Activated T-cell treated with anti-CD3 and anti-CD28 coated beads for 1 hour (primary cell): Measurements from ENCODE around the gene ZFHX3.

Experiments
- DNase-seq: peaks from one replicate; pipeline ENCODE4 v3.0.0-alpha.2; 2020; ENCODE audit warnings: low read depth

The ZFHX3 gene

DNA sequence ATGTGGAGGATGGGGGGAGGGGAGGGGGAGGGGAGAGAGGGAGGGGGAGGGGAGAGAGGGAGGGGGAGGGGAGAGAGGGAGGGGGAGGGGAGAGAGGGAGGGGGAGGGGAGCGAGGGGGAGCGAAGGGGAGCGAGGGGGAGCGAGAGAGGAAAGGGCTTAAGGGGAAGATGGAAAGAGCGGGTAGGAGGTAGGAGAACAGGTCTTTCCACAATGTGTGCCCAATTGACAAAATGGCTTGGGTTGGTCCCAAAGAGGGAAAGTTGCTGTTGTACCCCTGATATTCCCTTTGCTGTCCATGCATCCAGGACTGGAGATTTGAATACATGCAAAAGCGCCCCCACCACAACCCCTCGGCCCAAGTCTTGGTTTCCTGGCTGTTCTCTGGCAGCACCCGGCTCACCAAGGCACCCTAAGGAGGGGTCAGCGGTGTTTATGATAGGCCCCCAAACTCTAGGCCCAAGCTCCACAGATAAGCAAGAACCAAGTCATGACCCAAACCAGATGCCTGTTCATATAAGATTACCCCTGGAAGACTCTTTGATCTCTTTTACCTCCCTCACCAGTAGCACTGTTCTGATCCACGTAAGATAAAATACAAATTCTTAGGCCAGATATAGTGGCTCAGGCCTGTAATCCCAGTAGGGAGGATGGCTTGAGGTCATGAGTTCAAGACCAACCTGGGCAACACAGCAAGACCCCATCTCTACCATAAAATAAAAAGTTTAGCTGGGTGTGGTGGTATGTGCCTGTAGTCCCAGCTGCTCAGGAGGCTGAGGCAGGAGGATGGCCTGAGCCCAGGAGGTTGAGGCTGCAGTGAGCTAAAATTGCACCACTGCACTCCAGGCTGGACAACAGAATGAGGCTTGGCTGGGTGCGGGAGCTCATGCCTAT lies 119.6 kb downstream of the ZFHX3 start:
- DNase-seq = no peak

DNA sequence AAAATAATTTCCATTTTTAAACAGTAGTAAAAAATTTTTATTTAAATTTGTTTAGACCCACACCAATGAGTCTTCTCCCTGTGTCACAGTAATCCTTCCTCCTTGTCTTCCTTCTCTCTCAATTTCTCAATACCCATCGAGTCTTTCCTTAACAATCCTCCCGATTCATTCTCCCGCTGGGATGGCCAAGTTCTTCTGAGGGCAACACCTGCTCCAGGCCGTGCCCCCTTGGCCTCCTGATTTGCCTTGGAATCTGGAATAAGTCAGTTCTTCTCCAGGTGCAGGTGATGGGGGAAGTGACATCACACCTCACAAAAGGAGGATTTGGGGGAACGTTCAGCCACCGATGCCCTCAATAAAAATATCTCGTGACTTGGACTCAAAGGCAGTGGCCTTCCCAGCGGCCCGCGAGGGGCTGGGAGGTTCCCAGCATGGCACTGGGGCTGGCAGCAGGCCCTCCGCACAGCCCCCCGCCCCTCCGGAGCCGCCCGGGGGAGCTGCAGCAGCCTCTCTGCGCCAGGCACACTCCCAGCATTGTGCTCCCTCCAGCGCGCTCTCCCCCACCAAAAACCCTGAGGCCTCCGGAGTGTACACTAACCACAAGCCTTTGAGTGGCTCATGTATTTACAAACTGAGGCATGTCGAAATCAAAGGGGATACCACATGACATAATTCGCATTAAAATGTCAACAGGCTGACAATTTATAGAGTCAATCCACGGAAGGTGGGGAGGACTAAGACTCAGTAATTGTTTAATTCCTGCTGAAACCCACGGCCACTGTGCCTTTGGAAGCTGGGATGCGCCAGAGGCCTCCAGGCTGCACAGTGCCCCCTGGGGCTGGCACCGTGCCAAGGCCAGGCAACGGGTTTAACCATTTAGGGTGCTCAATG lies 120.5 kb downstream of the ZFHX3 start:
- no peak for DNase-seq

DNA sequence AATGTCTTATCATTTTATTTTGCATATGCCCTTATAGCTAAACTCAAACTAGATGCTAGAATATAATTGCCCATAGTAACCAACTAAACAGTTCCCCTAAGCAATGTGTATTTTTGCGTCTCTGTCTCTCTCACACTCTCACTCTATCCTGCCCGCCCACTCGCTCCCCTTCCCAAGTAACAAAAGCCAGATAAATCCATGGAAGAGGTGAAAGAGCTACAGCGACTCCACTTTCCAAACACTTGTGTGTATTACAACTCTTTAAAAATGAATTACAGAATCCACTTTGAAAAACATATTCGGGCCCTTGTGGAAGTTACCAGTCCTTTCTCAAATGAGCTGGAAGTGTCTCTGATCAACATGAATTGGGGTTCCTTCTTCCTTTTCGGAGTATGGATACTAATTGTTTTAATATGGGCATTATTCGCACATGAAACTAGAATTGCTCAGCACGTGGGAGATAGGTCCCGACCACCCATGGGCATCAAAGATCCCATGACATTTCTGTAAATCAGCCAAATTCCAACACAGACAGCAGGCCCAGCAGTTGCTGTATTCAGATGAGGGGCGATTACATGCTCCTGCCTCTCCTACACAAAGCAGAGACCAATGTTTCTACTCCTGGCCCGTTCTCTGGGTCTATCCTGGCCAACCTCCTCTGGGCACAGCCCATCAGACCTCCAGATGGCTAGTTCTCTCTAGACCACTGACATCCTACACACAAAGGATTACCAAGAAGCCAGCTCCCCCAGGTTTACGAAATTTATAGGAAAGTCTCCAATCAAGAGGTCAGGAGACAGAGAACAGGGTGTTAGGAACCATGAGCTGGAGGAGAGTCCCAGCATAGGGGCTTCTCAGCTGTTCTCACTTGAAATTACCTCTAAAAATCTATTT lies 121.5 kb downstream of the ZFHX3 start:
- no peak for DNase-seq

DNA sequence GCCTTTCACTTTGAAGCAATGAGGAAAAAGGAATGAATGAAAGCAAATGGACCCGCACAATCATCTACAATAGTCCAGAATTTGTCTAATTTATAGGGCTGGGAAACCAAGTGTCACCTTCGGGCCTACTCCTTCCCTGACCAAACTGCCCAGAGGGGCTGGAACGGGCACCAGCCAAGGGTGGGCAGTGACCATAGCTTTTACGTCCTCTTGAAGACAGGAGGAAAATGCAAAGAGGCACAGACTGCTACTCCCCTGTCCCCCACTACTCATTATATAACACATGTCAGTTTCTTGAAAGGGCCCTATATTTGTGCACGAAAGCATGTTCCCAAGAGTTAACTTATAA lies 122.3 kb downstream of the ZFHX3 start:
- DNase-seq = no peak

DNA sequence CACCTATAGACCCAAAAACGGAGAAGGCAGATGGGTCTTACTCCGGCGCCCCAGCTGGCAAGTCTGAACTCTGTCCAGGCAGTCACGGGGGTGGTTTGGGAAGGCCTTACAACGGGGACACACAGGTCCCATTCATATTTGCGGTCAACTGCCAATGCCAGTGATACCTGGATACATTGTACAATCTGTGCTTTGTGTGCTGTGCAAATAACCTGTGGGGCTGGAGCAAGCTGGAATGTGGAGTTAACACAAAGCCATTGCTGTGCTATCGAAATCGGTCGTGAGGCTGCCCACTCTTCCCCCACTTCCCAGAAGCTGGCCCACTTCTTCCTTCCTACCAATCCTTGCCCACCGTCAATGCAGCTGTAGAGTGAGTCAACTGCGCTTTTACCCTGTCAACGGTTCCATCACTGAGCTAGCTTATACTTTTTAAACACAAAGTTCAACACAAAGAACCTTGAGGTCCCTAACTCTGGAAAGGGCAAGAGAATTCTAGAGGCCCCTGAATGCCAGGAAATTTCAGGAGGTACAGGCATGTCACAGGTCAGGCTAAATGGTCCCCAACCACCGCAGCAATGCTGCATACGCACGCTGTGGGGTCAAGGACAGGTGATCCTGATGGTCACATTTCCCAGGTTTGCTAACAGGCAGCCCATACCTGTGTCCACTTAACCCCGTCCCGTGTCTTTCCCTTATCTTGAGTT lies 122.8 kb downstream of the ZFHX3 start:
- DNase-seq = no peak

DNA sequence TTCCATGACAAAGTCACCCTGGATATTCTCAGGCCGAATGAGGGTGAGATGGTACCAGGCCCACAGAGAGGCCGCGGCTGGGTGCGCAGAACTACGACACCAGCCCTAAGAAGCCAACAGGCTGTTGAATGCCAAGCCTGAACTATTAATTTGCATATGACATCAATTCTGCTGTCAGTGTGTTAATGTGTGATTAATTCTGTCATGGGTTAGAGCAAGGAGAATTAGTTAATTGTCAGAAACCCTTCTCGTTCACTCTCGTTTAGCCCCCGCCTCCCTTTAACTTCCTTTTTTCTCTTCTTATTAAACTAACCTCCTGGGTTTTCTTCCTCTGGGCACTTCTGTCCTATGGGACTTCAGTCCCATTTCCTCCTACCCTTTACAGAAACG lies 123.4 kb downstream of the ZFHX3 start:
- no peak for DNase-seq

DNA sequence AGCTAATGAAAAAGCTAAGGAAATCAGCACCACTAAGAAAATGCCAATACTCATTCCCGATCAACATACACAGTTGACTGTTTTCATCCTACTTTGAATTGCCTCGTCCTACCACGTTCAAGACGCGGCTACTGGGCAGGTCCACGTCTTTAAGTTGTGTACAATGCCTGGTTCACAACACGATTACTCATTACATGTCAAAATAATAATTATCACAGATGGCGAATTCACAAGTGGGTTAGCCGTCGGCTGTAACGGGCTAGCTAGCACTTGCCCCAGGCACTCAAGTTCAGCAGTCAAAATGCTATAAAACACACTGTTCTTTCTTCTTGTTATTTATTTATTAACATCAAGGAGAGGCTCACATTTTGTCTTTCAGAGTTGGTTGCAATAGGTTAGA lies 124.2 kb downstream of the ZFHX3 start:
- no peak for DNase-seq

DNA sequence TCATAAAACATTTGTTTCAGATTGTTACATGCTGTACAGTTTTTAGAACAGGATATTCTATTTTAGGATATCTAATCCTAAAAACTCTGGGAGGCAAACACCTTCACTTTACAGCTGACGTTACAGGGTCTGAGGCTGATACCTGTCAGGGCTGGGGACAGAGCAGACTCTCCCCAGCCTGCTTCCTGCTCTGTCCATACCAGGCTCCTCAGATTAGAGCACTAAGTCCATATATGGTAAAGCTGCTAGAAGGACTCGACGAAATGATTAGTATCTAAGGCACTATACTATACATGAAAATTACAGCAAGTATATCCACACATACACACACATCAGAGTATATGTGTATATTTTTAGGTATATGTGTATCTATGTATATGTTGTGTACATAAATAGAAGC lies 125.2 kb downstream of the ZFHX3 start:
- DNase-seq = no peak

DNA sequence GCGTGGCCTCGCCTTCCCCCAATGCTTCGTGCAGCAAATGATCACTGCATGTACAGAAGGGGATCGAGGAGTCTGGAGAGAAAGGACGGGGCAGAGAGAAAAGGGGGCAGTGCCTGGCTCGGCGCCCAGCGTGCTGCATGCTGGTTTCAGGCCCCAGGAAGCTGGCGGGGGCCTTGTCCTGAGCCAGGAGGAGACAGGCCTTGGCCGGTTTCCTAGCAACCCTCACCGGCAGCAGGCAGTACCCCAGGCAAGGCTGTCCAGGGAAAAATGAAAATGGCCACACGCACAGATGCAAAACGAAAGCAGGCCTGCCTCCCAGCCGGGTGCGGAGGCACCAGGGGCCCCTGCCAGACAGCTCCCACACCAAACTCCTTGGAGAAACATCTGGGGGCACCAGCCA lies 126.3 kb downstream of the ZFHX3 start:
- no peak for DNase-seq

DNA sequence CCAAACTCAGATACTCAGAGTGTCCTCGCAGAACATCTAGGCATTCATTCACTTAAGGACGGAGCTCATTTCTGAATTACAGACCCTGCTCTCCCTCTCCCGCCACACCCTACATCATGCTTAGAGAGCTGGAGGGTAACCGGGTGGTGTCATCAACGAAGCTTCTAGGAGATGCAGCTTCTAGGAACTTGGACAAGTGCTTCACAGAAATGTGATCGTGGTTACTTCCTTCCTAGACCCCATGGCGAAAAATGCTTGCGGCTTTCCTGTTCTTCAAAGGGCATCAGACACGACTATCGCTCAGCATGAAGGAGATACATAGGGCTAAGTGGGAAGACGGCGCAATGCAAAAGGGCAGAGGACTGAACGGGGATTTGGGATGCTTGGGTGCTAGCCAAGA lies 126.8 kb downstream of the ZFHX3 start:
- DNase-seq = no peak

DNA sequence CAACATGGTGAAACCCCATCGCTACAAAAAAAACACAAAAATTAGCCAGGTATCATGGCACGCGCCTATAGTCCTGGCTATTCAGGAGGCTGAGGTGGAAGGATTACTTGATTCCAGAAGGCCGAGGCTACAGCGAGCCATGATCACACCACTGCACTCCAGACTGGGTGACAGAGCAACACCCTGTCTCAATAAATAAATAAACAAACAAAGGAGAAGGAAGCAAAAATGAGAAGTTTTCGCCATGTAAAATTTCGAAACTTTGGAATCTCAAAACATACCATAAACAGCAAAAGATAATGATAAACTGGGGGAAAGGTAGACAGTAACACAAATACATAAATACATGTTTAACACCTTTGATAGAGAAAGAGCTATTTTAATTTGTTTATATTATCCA lies 130.9 kb downstream of the ZFHX3 start:
- no peak for DNase-seq

DNA sequence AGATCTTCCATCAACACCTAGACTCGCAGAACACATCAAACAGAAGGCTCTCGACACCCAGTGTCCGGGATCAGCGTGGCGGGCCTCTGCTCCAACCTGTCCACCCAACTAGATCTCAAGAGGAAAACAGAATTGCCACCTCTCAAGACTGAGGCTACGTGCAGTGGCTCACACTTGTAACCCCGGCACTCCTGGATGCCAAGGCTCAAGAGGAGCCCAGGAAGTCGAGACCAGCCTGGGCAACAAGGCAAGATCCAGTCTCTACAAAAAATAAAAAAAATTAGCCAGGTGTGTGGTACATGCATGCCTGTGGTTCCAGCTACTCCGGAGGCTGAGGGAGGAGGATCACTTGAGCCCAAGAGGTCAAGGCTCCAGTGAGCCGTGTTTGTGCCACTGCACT lies 132.6 kb downstream of the ZFHX3 start:
- DNase-seq = no peak

DNA sequence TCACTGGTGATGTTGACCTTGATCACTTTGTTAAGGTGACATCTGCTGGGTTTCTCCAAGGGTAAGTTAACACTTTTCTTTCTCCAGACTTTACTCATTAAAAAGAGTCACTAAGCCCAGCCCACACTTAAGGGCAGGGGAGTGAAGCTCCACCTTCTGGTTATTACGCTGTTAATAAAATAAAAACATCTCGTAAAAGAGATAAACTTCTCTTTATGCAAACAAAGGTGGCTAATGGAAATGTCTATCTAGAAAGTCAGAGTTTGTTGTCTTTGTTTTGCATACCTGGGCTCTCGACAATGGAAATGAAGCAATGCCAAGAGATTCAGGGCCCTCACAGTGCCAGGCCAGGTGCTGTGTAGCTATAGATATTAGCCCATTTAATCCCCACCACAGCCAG lies 134.4 kb downstream of the ZFHX3 start:
- DNase-seq = no peak

DNA sequence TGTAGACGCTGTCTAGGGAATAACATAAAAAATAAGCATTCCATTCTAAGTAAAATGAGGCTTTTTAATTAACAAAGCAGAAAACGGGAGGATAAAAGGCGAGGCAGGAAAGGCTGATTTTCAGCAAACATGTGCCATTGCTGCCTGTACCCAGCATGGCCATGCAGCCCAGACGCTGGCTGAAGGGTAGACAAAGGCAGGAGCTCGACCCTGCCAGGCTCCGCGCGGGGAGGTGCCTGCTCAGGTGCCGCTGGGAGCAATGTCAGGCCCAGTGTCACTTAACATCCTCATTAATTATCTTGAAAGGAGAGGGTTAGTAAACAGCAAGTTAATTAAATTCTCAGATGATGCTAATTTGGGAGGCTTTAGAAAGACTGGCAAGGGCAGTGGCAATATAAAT lies 136.0 kb downstream of the ZFHX3 start:
- no peak for DNase-seq

DNA sequence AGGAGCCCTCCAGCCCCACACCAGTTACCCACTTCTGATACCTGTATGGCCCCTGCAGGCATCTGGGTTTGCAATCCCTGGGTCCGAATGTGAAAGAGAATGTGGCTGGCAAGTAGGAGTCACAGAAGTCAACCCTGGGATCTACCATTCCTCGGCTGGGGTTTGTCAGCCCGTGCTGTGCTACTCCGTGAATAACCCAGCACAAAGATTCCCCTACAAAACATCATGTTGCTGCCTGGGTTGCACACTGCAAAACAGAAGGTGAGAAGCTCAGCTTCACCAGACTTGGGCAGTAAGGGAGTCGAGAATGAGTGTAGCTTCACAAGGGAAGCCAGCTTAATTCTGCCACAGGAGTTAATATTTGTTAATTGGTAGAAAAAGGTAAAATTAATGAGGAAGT lies 137.1 kb downstream of the ZFHX3 start:
- no peak for DNase-seq

DNA sequence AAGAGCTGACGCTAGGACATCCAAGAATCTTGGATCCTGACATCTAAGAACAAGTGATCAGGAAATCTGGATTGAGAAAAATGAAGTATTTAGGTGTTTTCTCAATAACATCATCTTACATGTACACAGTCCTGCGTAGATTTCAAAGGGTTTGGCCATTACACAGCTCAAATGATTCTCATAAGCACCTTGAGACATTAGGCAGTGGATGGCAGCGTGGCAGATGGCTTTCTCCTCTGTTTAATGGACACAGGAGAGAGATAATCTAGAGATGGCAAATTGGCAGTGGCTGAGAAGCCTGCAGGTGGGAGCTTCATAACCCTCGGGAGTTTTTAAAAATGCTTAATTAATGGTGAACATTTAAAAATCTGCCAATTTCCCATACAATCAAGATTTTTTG lies 137.5 kb downstream of the ZFHX3 start:
- DNase-seq = no peak

DNA sequence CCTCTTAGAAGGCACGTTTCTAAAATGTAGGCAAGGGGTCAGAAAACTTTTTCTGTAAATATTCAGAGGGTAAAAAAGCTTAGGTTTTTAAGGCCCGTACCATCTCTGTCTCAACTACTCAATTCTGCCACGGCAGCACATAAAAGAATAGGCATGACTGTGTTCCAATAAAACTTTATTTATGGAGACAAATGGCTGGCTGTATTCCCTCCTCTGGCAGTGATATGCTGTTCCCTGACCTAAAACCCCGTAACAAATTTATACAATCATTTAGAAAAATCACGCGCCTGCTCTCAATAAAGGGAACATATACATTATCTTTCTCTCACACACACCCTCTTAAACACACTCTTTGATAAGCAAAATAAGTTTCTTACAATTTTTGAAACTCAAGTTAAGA lies 138.7 kb downstream of the ZFHX3 start:
- DNase-seq = no peak

DNA sequence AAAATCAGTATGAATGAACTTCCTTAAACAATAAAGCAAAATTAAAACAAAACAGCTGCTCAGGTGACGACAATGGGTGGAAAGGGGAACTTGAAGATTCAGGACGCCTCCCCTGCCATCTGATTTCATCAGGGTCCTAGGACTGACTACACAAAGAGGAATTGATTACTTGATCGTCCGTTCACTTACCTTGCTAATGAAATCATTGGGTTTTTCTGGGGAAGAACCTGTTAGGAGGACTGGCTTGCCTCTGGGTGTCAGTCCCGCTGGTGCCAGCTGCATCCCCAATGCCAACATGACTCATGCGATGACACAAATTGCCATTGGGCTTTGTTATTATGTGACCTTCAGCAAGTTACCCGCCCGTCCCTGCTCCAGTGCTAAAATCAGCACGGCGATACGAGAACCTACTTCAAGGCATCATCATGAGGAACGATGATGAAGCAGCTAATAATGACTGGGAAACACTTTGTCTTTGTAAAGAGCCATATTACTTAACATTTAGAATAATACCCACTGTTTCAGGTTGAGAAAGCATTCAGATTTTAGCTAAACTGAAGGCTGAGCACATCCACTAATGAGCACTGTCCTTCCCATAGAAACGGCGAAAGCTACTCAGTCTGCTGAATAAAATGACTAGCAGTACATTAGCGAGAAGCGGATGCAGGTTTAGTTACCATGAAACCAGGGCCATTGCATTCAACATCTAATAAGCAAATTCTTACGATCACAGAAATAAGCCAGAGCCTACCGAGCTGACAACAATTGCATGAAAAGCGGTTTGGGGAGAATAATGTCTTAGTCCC lies 139.4 kb downstream of the ZFHX3 start:
- no peak for DNase-seq

DNA sequence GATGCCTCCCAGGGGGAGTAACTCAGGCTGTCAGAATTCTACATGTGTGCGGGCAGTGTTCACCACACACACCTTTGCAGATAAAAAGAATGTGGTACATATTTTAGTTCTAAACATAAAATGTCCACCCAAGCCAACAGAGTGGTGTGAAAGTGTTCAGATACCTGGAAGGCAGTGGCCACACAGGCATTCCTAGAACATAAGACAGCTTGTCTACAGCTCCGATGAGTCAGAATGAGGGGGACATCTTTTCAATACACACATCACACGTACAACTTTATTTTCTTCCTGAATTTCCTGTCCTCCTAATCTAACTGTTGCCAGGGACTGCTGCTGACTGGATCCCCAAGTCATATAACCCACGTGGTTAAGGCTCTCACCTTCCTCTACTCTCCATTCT lies 142.3 kb downstream of the ZFHX3 start:
- DNase-seq = no peak

DNA sequence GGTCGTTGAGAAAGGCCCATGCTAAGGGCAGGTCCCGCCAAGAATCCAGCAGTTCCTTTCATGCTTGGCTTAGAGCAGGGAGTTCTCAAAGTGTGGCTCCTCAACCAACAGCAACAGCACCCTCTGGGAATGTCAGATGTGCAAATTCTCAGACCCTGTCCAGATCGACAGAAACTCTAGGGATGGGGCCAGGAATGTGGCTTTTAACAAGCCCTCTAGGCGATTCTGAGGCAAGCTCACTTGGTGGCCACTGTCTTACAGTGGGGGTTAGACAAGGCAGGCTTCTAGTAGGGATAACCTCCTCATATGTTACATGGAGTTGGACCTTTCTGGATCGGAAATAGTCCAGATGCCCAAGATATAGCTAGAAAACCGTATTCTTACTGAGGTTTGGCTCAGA lies 144.8 kb downstream of the ZFHX3 start:
- DNase-seq = no peak

DNA sequence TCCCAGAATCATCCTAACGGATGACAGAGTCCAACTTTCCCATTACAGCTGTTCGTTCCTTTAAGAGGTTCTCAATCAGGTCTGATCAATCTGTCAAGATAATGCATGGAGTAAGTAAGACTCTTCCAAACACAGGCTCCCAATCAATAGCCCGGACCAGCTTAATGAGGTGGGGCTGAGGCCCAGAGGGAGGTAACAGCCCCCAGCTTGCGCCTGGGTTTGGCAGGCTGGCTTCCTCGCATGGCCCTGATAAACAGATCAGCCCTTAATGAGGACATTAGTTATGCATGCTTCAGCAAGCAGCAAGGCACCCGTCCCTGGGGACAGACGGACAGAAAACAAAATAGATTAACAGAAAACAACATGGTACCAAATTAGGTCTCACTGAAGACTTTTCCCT lies 145.7 kb downstream of the ZFHX3 start:
- no peak for DNase-seq
